GM12874 (cell line): ENCODE measurements around the gene GNL3.

Experiments used
- TF ChIP-seq, protein P1 (sequence below): IDR thresholded peaks from 2 replicates; pipeline ENCODE4 v1.5.1; 2011; ENCODE audit warnings: low read depth, mild to moderate bottlenecking, control low read depth, low read length, moderate library complexity; ENCODE audit not compliant: insufficient read depth

Gene GNL3

DNA sequence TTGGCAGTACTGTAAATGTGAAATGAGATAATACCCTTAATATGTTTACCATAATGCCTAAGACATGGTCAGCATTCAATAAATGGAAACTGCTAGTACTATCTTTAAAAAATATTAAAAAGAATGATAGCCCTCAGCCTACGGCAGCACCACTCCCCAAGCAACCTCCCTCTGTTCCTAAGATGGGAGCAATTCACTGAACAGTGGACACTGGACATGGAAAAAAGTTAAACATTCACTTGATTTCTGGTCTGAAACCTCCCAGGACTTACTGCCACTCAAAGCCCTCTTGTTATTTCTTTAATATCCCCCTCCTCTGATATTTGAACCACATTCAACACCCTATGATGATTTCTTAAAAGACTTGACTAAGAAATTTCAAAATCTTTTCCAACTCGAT lies 57.9 kb downstream of the GNL3 start:
- TF ChIP-seq, protein P1, sequence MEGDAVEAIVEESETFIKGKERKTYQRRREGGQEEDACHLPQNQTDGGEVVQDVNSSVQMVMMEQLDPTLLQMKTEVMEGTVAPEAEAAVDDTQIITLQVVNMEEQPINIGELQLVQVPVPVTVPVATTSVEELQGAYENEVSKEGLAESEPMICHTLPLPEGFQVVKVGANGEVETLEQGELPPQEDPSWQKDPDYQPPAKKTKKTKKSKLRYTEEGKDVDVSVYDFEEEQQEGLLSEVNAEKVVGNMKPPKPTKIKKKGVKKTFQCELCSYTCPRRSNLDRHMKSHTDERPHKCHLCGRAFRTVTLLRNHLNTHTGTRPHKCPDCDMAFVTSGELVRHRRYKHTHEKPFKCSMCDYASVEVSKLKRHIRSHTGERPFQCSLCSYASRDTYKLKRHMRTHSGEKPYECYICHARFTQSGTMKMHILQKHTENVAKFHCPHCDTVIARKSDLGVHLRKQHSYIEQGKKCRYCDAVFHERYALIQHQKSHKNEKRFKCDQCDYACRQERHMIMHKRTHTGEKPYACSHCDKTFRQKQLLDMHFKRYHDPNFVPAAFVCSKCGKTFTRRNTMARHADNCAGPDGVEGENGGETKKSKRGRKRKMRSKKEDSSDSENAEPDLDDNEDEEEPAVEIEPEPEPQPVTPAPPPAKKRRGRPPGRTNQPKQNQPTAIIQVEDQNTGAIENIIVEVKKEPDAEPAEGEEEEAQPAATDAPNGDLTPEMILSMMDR, result no peak
